SK-N-SH (cell line): ENCODE data around the gene TRAF7. TPM values are rescaled to one million over a fixed set of nuclear protein-coding genes. Genes with fewer than 3 reads are reported as not detected.

Experiments used
- CTCF ChIA-PET: fragments of 300-600, 350-600 bp; formaldehyde crosslinking; extraction: SDS; loops from one replicate; lab custom pipeline; 2021; lab: Yijun Ruan, JAX
- POLR2A ChIA-PET: fragments of 350-600 bp; sonication (Branson Sonifier 250); formaldehyde crosslinking; extraction: SDS; loops from one replicate; lab custom pipeline; 2020; ENCODE audit warnings: antibody characterized with exemption, inconsistent platforms; lab: Yijun Ruan, JAX
- DNase-seq: peaks from one replicate; pipeline ENCODE4 v3.0.0; 2012
- H2AFZ ChIP-seq: fragments of 200-600 bp; sonication (generic); 2 replicates; pipeline ENCODE4 v1.8.1; 2016; ENCODE audit warnings: antibody characterized with exemption, mild to moderate bottlenecking, low read depth
- H3F3A ChIP-seq: fragments of 200-600 bp; sonication (generic); replicated peaks from 2 replicates; pipeline ENCODE3; 2016; ENCODE audit warnings: antibody characterized with exemption, mild to moderate bottlenecking; ENCODE audit not compliant: insufficient read depth
- H3K27ac ChIP-seq, 2 experiments: fragments of 200-500 bp in 1 of 2; fragments of 200-600 bp in 1 of 2; sonication (Bioruptor generic) in 1 of 2; sonication (generic), shearing (Covaris generic) in 1 of 2; 2 replicates each; pipeline versions ENCODE4 v1.5.1 to v1.6.1; 2014 to 2016; ENCODE audit warnings: low read depth in 2 of 2, inconsistent platforms in 1 of 2, low read length in 1 of 2, mild to moderate bottlenecking in 1 of 2, mixed read lengths in 1 of 2
- H3K27me3 ChIP-seq: fragments of 200-600 bp; sonication (generic), shearing (Covaris generic); 2 replicates; pipeline ENCODE4 v1.6.1; 2016; ENCODE audit warnings: mixed run types; ENCODE audit not compliant: insufficient read depth
- H3K36me3 ChIP-seq, 2 experiments: fragments of 200-500 bp in 1 of 2; fragments of 200-600 bp in 1 of 2; sonication (Bioruptor generic) in 1 of 2; sonication (generic) in 1 of 2; replicated peaks in 1 of 2; 2 replicates each; pipeline versions ENCODE3 to v1.5.1; 2014 to 2016; ENCODE audit warnings: low read length in 1 of 2, mild to moderate bottlenecking in 1 of 2; ENCODE audit not compliant: insufficient read depth in 2 of 2, control insufficient read depth in 1 of 2
- H3K4me1 ChIP-seq, 2 experiments: fragments of 200-500 bp in 1 of 2; fragments of 200-600 bp in 1 of 2; sonication (Bioruptor generic) in 1 of 2; sonication (generic), shearing (Covaris generic) in 1 of 2; 2 replicates each; pipeline versions ENCODE4 v1.5.1 to v1.6.1; 2014 to 2016; ENCODE audit warnings: low read depth in 1 of 2, low read length in 1 of 2, mixed run types in 1 of 2; ENCODE audit not compliant: insufficient read depth in 2 of 2, control insufficient read depth in 1 of 2
- H3K4me2 ChIP-seq: fragments of 200-600 bp; sonication (generic), shearing (Covaris generic); 2 replicates; pipeline ENCODE4 v1.6.1; 2017; ENCODE audit warnings: mixed run types
- H3K4me3 ChIP-seq, 2 experiments: fragments of 200-500 bp in 1 of 2; fragments of 200-600 bp in 1 of 2; sonication (Bioruptor generic) in 1 of 2; sonication (generic), shearing (Covaris generic) in 1 of 2; 2 replicates each; pipeline versions ENCODE4 v1.5.1 to v1.8.1; 2014 to 2016; ENCODE audit warnings: low read depth in 2 of 2, inconsistent platforms in 1 of 2, low read length in 1 of 2, mild to moderate bottlenecking in 1 of 2, mixed read lengths in 1 of 2, moderate library complexity in 1 of 2
- H3K79me2 ChIP-seq: fragments of 200-600 bp; sonication (generic); 2 replicates; pipeline ENCODE4 v1.8.1; 2017; ENCODE audit warnings: mild to moderate bottlenecking; ENCODE audit not compliant: insufficient read depth
- H3K9ac ChIP-seq: fragments of 200-600 bp; sonication (generic); 2 replicates; pipeline ENCODE4 v1.6.1; 2017; ENCODE audit warnings: mixed run types
- H3K9me2 ChIP-seq: fragments of 200-600 bp; sonication (generic); 2 replicates; pipeline ENCODE4 v1.6.1; 2017; ENCODE audit warnings: mixed run types
- H3K9me3 ChIP-seq: fragments of 200-600 bp; sonication (generic); 2 replicates; pipeline ENCODE4 v1.6.1; 2017; ENCODE audit warnings: mixed run types, mild to moderate bottlenecking, moderate library complexity
- H4K20me1 ChIP-seq: fragments of 200-600 bp; sonication (generic); 2 replicates; pipeline ENCODE4 v1.6.1; 2017; ENCODE audit warnings: mild to moderate bottlenecking, mixed run types; ENCODE audit not compliant: insufficient read depth
- ELF1 ChIP-seq: IDR thresholded peaks from 2 replicates; pipeline ENCODE4 v1.4.0; 2012
- FOXM1 ChIP-seq: IDR thresholded peaks from 2 replicates; pipeline ENCODE4 v1.4.0; 2012; ENCODE audit warnings: low read depth, mild to moderate bottlenecking
- GABPA ChIP-seq: IDR thresholded peaks from 2 replicates; pipeline ENCODE4 v1.4.0; 2012; ENCODE audit warnings: low read depth, mild to moderate bottlenecking
- GATA2 ChIP-seq: sonication (generic); formaldehyde crosslinking; IDR thresholded peaks from 2 replicates; pipeline ENCODE4 v1.5.0; 2020; ENCODE audit warnings: mild to moderate bottlenecking, missing genetic modification reagents
- MEF2A ChIP-seq: IDR thresholded peaks from 2 replicates; pipeline ENCODE4 v1.4.0; 2012; ENCODE audit warnings: low read depth, borderline replicate concordance
- MXI1 ChIP-seq: IDR thresholded peaks from 2 replicates; pipeline ENCODE4 v1.6.1; 2012; ENCODE audit warnings: mild to moderate bottlenecking, low read depth, low read length, improper control_type of control experiment
- NFIC ChIP-seq: IDR thresholded peaks from 2 replicates; pipeline ENCODE4 v1.4.0; 2012; ENCODE audit warnings: borderline replicate concordance
- PBX3 ChIP-seq: IDR thresholded peaks from 2 replicates; pipeline ENCODE4; 2012
- POLR2AphosphoS5 ChIP-seq: IDR thresholded peaks from 2 replicates; pipeline ENCODE4 v1.6.1; 2012; ENCODE audit warnings: low read depth, low read length
- RCOR1 ChIP-seq: fragments of 150-350 bp; IDR thresholded peaks from 2 replicates; pipeline ENCODE4 v1.6.1; 2017; ENCODE audit warnings: antibody characterized with exemption, low read length
- RFX5 ChIP-seq: IDR thresholded peaks from 2 replicates; pipeline ENCODE4 v1.6.1; 2012; ENCODE audit warnings: mild to moderate bottlenecking, improper control_type of control experiment, low read length
- RXRA ChIP-seq: IDR thresholded peaks from 2 replicates; pipeline ENCODE4 v1.4.0; 2012; ENCODE audit warnings: low read depth, mild to moderate bottlenecking, borderline replicate concordance
- SIN3A ChIP-seq: IDR thresholded peaks from 2 replicates; pipeline ENCODE4 v1.6.1; 2012; ENCODE audit warnings: low read depth, mild to moderate bottlenecking, low read length, moderate library complexity, borderline replicate concordance
- TAF1 ChIP-seq: IDR thresholded peaks from 2 replicates; pipeline ENCODE4 v1.6.1; 2012; ENCODE audit warnings: low read depth, mild to moderate bottlenecking, low read length, moderate library complexity, borderline replicate concordance
- TCF12 ChIP-seq: IDR thresholded peaks from 2 replicates; pipeline ENCODE4 v1.4.0; 2012
- YY1 ChIP-seq: IDR thresholded peaks from 2 replicates; pipeline ENCODE4 v1.4.0; 2012; ENCODE audit warnings: low read depth, mild to moderate bottlenecking
- ZBTB33 ChIP-seq: IDR thresholded peaks from 2 replicates; pipeline ENCODE4 v1.4.0; 2012; ENCODE audit warnings: low read depth, borderline replicate concordance
- WGBS: methylation state at CpG from one replicate; pipeline ENCODE4 v1.1.6; 2017; ENCODE audit warnings: low lambda C conversion rate; 5-methylcytosine and 5-hydroxymethylcytosine counted together
- polyA plus RNA-seq, 3 experiments: library from polyadenylated mRNA; depleted of rRNA; stranded (reverse); fragments of >200 nt; gene quantifications; 2 replicates each; pipeline ENCODE4 v1.2.3, GENCODE V29; 2012
- TF ChIP-seq, protein P1 (sequence below): IDR thresholded peaks from 2 replicates; pipeline ENCODE4 v1.6.1; 2012; ENCODE audit warnings: mild to moderate bottlenecking, low read depth, low read length, moderate library complexity

The TRAF7 gene
- polyA plus RNA-seq, 1 of the 3 experiments (the other 2 are of a cell fraction) = 73.0 TPM

- no peak overlapping the region for H2AFZ ChIP-seq
- POLR2A ChIA-PET = no interaction called here
- H3K36me3 ChIP-seq = peaks cover 0 to 78% of the 10 kb centered on the region in 2 experiments
- no peaks in the 10 kb centered on the region for H3F3A ChIP-seq
- H3K9me3 ChIP-seq = no peaks in the 10 kb centered on the region
- 0 out of 2 replicates have a peak, but pooled peaks cover 5% of the 10 kb centered on the region for H4K20me1 ChIP-seq
- H3K9ac ChIP-seq = no peak overlapping the region
- no peak for DNase-seq
- no peak overlapping the region for H3K4me2 ChIP-seq
- WGBS = 92% methylated on average over 15 of the region's 28 CpGs
- H3K4me1 ChIP-seq = no peaks in the 10 kb centered on the region
- no peak for TF ChIP-seq ELF1
- TF ChIP-seq RXRA = no peak
- no peak for TF ChIP-seq GABPA
- no peak for TF ChIP-seq RFX5
- no peak for TF ChIP-seq MXI1
- TF ChIP-seq TAF1 = no peak
- TF ChIP-seq ZBTB33 = no peak
- TF ChIP-seq RCOR1 = no peak
- TF ChIP-seq SIN3A = no peak
- TF ChIP-seq NFIC = no peak
- TF ChIP-seq YY1 = no peak
- TF ChIP-seq POLR2AphosphoS5 = no peak
- TF ChIP-seq FOXM1 = no peak
- no peak for TF ChIP-seq GATA2 (CRISPR knock-in tag)
- H3K4me3 ChIP-seq = no peak overlapping the region
- no peak overlapping the region for H3K27ac ChIP-seq
- no peaks in the 10 kb centered on the region for H3K9me2 ChIP-seq
- CTCF ChIA-PET = no interaction called here
- peaks cover 3% of the 10 kb centered on the region; the same call in 1 of the 2 replicates for H3K79me2 ChIP-seq
- H3K27me3 ChIP-seq = no peaks in the 10 kb centered on the region
These were observed 16.1 kb downstream of the TRAF7 start for GRCh38 chr16:2171601-2172178.

GRCh38 chr16:2172688-2173335, 17.2 kb downstream of the TRAF7 start:
- Histone ChIP-seq H3K36me3 (peaks cover 0 to 76% of the 10 kb centered on the region in 2 experiments), H3K9me3 (no peaks in the 10 kb centered on the region), H3K9me2 (no peaks in the 10 kb centered on the region), H3K27ac (no peak overlapping the region), H3K4me3 (no peak overlapping the region), H3F3A (no peaks in the 10 kb centered on the region), H3K27me3 (no peaks in the 10 kb centered on the region), H3K4me2 (no peak overlapping the region), H3K9ac (no peak overlapping the region), H3K79me2 (no peaks in the 10 kb centered on the region), H3K4me1 (no peaks in the 10 kb centered on the region), H4K20me1 (0 out of 2 replicates have a peak, but pooled peaks cover 1% of the 10 kb centered on the region), H2AFZ (no peak overlapping the region)
- POLR2A ChIA-PET = no interaction called here
- CTCF ChIA-PET = interaction anchor here (1.5 kb wide), 1 partner anchor 21 kb away, joined by 3 read pairs; no protein-coding TSS in a partner anchor
- TF ChIP-seq, protein P1, sequence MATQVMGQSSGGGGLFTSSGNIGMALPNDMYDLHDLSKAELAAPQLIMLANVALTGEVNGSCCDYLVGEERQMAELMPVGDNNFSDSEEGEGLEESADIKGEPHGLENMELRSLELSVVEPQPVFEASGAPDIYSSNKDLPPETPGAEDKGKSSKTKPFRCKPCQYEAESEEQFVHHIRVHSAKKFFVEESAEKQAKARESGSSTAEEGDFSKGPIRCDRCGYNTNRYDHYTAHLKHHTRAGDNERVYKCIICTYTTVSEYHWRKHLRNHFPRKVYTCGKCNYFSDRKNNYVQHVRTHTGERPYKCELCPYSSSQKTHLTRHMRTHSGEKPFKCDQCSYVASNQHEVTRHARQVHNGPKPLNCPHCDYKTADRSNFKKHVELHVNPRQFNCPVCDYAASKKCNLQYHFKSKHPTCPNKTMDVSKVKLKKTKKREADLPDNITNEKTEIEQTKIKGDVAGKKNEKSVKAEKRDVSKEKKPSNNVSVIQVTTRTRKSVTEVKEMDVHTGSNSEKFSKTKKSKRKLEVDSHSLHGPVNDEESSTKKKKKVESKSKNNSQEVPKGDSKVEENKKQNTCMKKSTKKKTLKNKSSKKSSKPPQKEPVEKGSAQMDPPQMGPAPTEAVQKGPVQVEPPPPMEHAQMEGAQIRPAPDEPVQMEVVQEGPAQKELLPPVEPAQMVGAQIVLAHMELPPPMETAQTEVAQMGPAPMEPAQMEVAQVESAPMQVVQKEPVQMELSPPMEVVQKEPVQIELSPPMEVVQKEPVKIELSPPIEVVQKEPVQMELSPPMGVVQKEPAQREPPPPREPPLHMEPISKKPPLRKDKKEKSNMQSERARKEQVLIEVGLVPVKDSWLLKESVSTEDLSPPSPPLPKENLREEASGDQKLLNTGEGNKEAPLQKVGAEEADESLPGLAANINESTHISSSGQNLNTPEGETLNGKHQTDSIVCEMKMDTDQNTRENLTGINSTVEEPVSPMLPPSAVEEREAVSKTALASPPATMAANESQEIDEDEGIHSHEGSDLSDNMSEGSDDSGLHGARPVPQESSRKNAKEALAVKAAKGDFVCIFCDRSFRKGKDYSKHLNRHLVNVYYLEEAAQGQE = no peak
- TF ChIP-seq SIN3A (no peak), TCF12 (no peak), RCOR1 (no peak), MEF2A (no peak), ZBTB33 (no peak), PBX3 (no peak), NFIC (no peak), POLR2AphosphoS5 (no peak), GATA2 (CRISPR knock-in tag) (no peak)
- 95% methylated on average over 24 of the region's 29 CpGs for WGBS
- no peak for DNase-seq
